HG03064 (cell line): ENCODE measurements around the gene PRKCD.
"Not testable (repeated sequence)": the region's sequence is repeated elsewhere in the genome, so short reads cannot be mapped to it uniquely, and the experiment has no call there.

Experiments
- ATAC-seq: cut with Tn5 transposase; IDR thresholded peaks from one replicate; pipeline ENCODE4 v1.9.1; 2021; ENCODE audit warnings: low read depth; ENCODE audit not compliant: unreplicated experiment

Gene PRKCD

GRCh38 chr3:53139906-53140846, 20.8 kb upstream of the PRKCD start:
- no peak for ATAC-seq

GRCh38 chr3:53140847-53141845, 19.9 kb upstream of the PRKCD start:
- ATAC-seq = no peak

GRCh38 chr3:53142986-53143385, 18.0 kb upstream of the PRKCD start:
- ATAC-seq = no peak

GRCh38 chr3:53144446-53144845, 16.6 kb upstream of the PRKCD start:
- ATAC-seq = no peak

GRCh38 chr3:53144862-53145712, 15.9 kb upstream of the PRKCD start:
- no peak for ATAC-seq

- ATAC-seq = no peak
Measured at GRCh38 chr3:53145713-53146080, 15.3 kb upstream of the PRKCD start.

- ATAC-seq = no peak
Measured at GRCh38 chr3:53146319-53146891, 14.6 kb upstream of the PRKCD start.

GRCh38 chr3:53147151-53147902, 13.7 kb upstream of the PRKCD start:
- no peak for ATAC-seq

- ATAC-seq = no peak
Measured at GRCh38 chr3:53147903-53148400, 13.1 kb upstream of the PRKCD start.

GRCh38 chr3:53149006-53149690, 11.9 kb upstream of the PRKCD start:
- no peak for ATAC-seq

- ATAC-seq = no peak
Measured at GRCh38 chr3:53149699-53150098, 11.3 kb upstream of the PRKCD start.

GRCh38 chr3:53150247-53151085, 10.5 kb upstream of the PRKCD start:
- ATAC-seq = no peak

- not testable (repeated sequence) for ATAC-seq
Measured at GRCh38 chr3:53151086-53151438, 9.9 kb upstream of the PRKCD start.

GRCh38 chr3:53151465-53151864, 9.5 kb upstream of the PRKCD start:
- ATAC-seq = no peak

GRCh38 chr3:53151870-53152660, 8.9 kb upstream of the PRKCD start:
- no peak for ATAC-seq

GRCh38 chr3:53153264-53153823, 7.7 kb upstream of the PRKCD start:
- no peak for ATAC-seq

- ATAC-seq = no peak
Measured at GRCh38 chr3:53153980-53154379, 7.0 kb upstream of the PRKCD start.
